GM23248 (cell line): ENCODE results near the gene IFIT1B. TPM values are rescaled to one million over a fixed set of nuclear protein-coding genes. Genes with fewer than 3 reads are reported as not detected.

Source experiments
- DNase-seq: peaks from one replicate; pipeline ENCODE4 v3.0.0-alpha.2; 2015
- H2AFZ ChIP-seq: fragments of 200-600 bp; sonication (generic); 2 replicates; pipeline ENCODE4 v1.6.1; 2016; ENCODE audit warnings: antibody characterized with exemption
- H3F3A ChIP-seq: fragments of 200-600 bp; sonication (generic); 2 replicates; pipeline ENCODE4 v1.6.1; 2016; ENCODE audit warnings: mild to moderate bottlenecking, antibody characterized with exemption, mixed run types; ENCODE audit not compliant: insufficient read depth
- H3K27ac ChIP-seq: fragments of 200-600 bp; sonication (generic); 2 replicates; pipeline ENCODE4 v1.5.1; 2016; ENCODE audit warnings: mild to moderate bottlenecking
- H3K27me3 ChIP-seq: fragments of 200-600 bp; sonication (generic); replicated peaks from 2 replicates; pipeline ENCODE4 v1.6.1; 2016; ENCODE audit warnings: mild to moderate bottlenecking; ENCODE audit not compliant: insufficient read depth
- H3K36me3 ChIP-seq: fragments of 200-600 bp; sonication (generic); 2 replicates; pipeline ENCODE4 v1.6.1; 2016; ENCODE audit warnings: low read depth, mild to moderate bottlenecking
- H3K4me1 ChIP-seq: fragments of 200-600 bp; sonication (generic); 2 replicates; pipeline ENCODE4 v1.6.1; 2016; ENCODE audit warnings: mild to moderate bottlenecking; ENCODE audit not compliant: insufficient read depth
- H3K4me2 ChIP-seq: fragments of 200-600 bp; sonication (generic); one replicate; pipeline ENCODE4 v1.6.1; 2016; ENCODE audit warnings: mild to moderate bottlenecking; ENCODE audit not compliant: unreplicated experiment
- H3K4me3 ChIP-seq: fragments of 200-600 bp; sonication (generic); 2 replicates; pipeline ENCODE4 v1.5.1; 2016; ENCODE audit warnings: mild to moderate bottlenecking
- H3K79me2 ChIP-seq: fragments of 200-600 bp; sonication (generic); 2 replicates; pipeline ENCODE4 v1.6.1; 2016; ENCODE audit warnings: mild to moderate bottlenecking; ENCODE audit not compliant: insufficient read depth
- H3K9ac ChIP-seq: fragments of 200-600 bp; sonication (generic); 2 replicates; pipeline ENCODE4 v1.6.1; 2016; ENCODE audit warnings: mild to moderate bottlenecking
- H3K9me2 ChIP-seq: fragments of 200-600 bp; sonication (generic); 2 replicates; pipeline ENCODE4 v1.6.1; 2016; ENCODE audit warnings: mixed run types, mild to moderate bottlenecking, moderate library complexity; ENCODE audit not compliant: insufficient read depth
- H3K9me3 ChIP-seq: fragments of 200-600 bp; sonication (generic); one replicate; pipeline ENCODE4 v1.6.1; 2017; ENCODE audit warnings: low read depth
- H4K20me1 ChIP-seq: fragments of 200-600 bp; sonication (generic); 2 replicates; pipeline ENCODE4 v1.6.0; 2016; ENCODE audit not compliant: insufficient read depth
- EZH2 ChIP-seq: fragments of 200-600 bp; sonication (generic); IDR thresholded peaks from 2 replicates; pipeline ENCODE4 v1.6.1; 2018; ENCODE audit warnings: antibody characterized with exemption, mild to moderate bottlenecking; ENCODE audit not compliant: insufficient read depth, poor library complexity, severe bottlenecking
- EZH2phosphoT487 ChIP-seq: fragments of 200-600 bp; sonication (generic); IDR thresholded peaks from 2 replicates; pipeline ENCODE4 v1.6.1; 2018; ENCODE audit warnings: antibody characterized with exemption, moderate library complexity, mild to moderate bottlenecking, low read depth; ENCODE audit not compliant: insufficient read depth
- WGBS, 2 experiments: methylation state at CpG; one replicate each; pipeline ENCODE4 v1.1.6; 2015 to 2017; ENCODE audit warnings: low lambda C conversion rate in 2 of 2, low coverage in 1 of 2; ENCODE audit errors: missing lambda C conversion rate in 2 of 2; 5-methylcytosine and 5-hydroxymethylcytosine counted together
- in situ Hi-C: fragments of 300-500 bp; cut with MboI; formaldehyde crosslinking; loops from 2 replicates; pipeline ENCODE4 v1.15.0; 2020
- polyA plus RNA-seq: library from polyadenylated mRNA; unstranded; fragments of >200 nt; fragmentation: Nextera tagmentation; extraction: Ambion mirVana; gene quantifications from 2 replicates; pipeline ENCODE4 v1.2.1, GENCODE V29; 2016
- total RNA-seq: library from RNA; depleted of rRNA; stranded (reverse); fragments of >200 nt; shearing (Covaris generic); gene quantifications from 2 replicates; pipeline ENCODE4 v1.2.3, GENCODE V29; 2014

The IFIT1B gene
- total and polyA plus RNA-seq, 2 experiments from 2014 or later = not detected

- H3K36me3 ChIP-seq = no peaks in the 10 kb centered on the region
- H3K27me3 ChIP-seq = no peaks in the 10 kb centered on the region
- in situ Hi-C loops = no loop called here
- H4K20me1 ChIP-seq = no peaks in the 10 kb centered on the region
- H3F3A ChIP-seq = no peaks in the 10 kb centered on the region
- H3K9ac ChIP-seq = no peak overlapping the region
- H3K9me2 ChIP-seq = no peaks in the 10 kb centered on the region
- H3K4me3 ChIP-seq = no peak overlapping the region
- no peak for DNase-seq
- H3K27ac ChIP-seq = no peak overlapping the region
- TF ChIP-seq EZH2phosphoT487 (no peak), EZH2 (no peak)
- no peak overlapping the region for H2AFZ ChIP-seq
- H3K4me2 ChIP-seq = no peak overlapping the region
- peaks cover 11% of the 10 kb centered on the region for H3K4me1 ChIP-seq
- H3K79me2 ChIP-seq = no peaks in the 10 kb centered on the region
- no peaks in the 10 kb centered on the region for H3K9me3 ChIP-seq
- 77 to 83% methylated on average over 5 to 6 of the region's 6 CpGs for whole genome bisulfite sequencing, 2 experiments
These were observed 14.0 kb upstream of the IFIT1B start for GRCh38 chr10:89363729-89364442.

- Histone ChIP-seq H3K4me1 (peaks cover 18% of the 10 kb centered on the region), H4K20me1 (no peaks in the 10 kb centered on the region), H3K27me3 (no peaks in the 10 kb centered on the region), H3K79me2 (no peaks in the 10 kb centered on the region), H3K36me3 (no peaks in the 10 kb centered on the region), H3K4me2 (no peak overlapping the region), H2AFZ (no peak overlapping the region), H3K4me3 (no peak overlapping the region), H3K9ac (no peak overlapping the region), H3K9me3 (no peaks in the 10 kb centered on the region), H3K9me2 (no peaks in the 10 kb centered on the region), H3F3A (no peaks in the 10 kb centered on the region), H3K27ac (no peak overlapping the region)
- DNase-seq = no peak
- in situ Hi-C loops = no loop called here
- TF ChIP-seq EZH2phosphoT487 = no peak
- no peak for TF ChIP-seq EZH2
- WGBS, 2 experiments = 42 to 58% methylated on average over 1 of the region's 1 CpG
These were observed 13.3 kb upstream of the IFIT1B start for GRCh38 chr10:89364531-89364930.

- Histone ChIP-seq H3K4me1 (peaks cover 21% of the 10 kb centered on the region), H3K36me3 (no peaks in the 10 kb centered on the region), H3K4me2 (no peak overlapping the region), H3F3A (0 out of 2 replicates have a peak, but pooled peaks cover under 1% of the 10 kb centered on the region), H3K4me3 (no peak overlapping the region), H3K27me3 (no peaks in the 10 kb centered on the region), H3K9me3 (no peaks in the 10 kb centered on the region), H2AFZ (no peak overlapping the region), H3K9me2 (no peaks in the 10 kb centered on the region), H4K20me1 (no peaks in the 10 kb centered on the region), H3K9ac (no peak overlapping the region), H3K27ac (no peak overlapping the region), H3K79me2 (no peaks in the 10 kb centered on the region)
- no peak for DNase-seq
- in situ Hi-C loops = no loop called here
- no peak for TF ChIP-seq EZH2
- TF ChIP-seq EZH2phosphoT487 = no peak
- WGBS, 2 experiments = 29 to 32% methylated on average over 4 of the region's 4 CpGs
These were observed 10.3 kb upstream of the IFIT1B start for GRCh38 chr10:89367529-89367928.

- no peak for DNase-seq
- Histone ChIP-seq H3K9me2 (no peaks in the 10 kb centered on the region), H3K4me1 (peaks cover 21% of the 10 kb centered on the region), H3K9ac (no peak overlapping the region), H3K27me3 (no peaks in the 10 kb centered on the region), H3K9me3 (no peaks in the 10 kb centered on the region), H2AFZ (no peak overlapping the region), H3K4me2 (no peak overlapping the region), H3F3A (peaks cover 5% of the 10 kb centered on the region; the same call in 1 of the 2 replicates), H3K79me2 (no peaks in the 10 kb centered on the region), H3K27ac (no peak overlapping the region), H4K20me1 (no peaks in the 10 kb centered on the region), H3K4me3 (no peak overlapping the region), H3K36me3 (no peaks in the 10 kb centered on the region)
- TF ChIP-seq EZH2 = no peak
- TF ChIP-seq EZH2phosphoT487 = no peak
- in situ Hi-C loops = no loop called here
- WGBS, 2 experiments = 38 to 82% methylated on average over 1 of the region's 1 CpG
These were observed 9.7 kb upstream of the IFIT1B start for GRCh38 chr10:89368129-89368528.
